Measurements from ENCODE around the gene OR4B1.

- no peak for TF ChIP-seq POLR2A (IDR thresholded peaks at IDR 0.05)
- no peak for TF ChIP-seq CTCF (IDR thresholded peaks at IDR 0.05)
- TF ChIP-seq POLR2AphosphoS5 (IDR thresholded peaks at IDR 0.05): no peak
These were observed 6.6 kb upstream of the OR4B1 start for GRCh38 chr11:48210052-48210451.

Measured in stomach (tissue), 4 donors.